HG03354 (cell line): ENCODE measurements around the gene MMP14.
"Not testable (repeated sequence)": the region's sequence is repeated elsewhere in the genome, so short reads cannot be mapped to it uniquely, and the experiment has no call there.

Source experiments
- ATAC-seq: cut with Tn5 transposase; IDR thresholded peaks from one replicate; pipeline ENCODE4 v1.9.1; 2021; ENCODE audit warnings: mild to moderate bottlenecking; ENCODE audit not compliant: unreplicated experiment, poor library complexity, severe bottlenecking

Gene MMP14

DNA sequence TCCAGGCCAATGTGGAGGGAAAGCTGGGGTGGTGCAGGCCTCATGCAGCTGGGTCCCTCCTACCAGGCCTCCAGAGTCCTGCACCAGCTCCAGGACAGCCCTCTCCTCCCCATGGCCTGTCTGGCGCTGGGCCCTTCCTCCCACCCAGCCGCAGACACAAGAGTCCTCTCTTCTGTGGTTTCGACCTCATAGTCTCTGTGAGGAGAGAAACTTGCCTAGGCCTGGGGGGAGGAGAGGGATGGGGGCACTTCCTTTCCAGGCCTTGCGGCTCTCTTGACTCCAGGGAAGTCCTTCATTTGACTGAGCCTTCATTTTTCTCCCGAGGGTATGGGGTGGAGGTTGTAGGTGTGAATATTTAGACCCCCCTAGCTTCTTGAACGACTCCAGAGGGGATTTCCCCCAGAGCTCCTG is 2.3 kb downstream of the MMP14 start:
- ATAC-seq: no peak

GRCh38 chr14:22839159-22839779 is 2.9 kb downstream of the MMP14 start:
- ATAC-seq: no peak

DNA sequence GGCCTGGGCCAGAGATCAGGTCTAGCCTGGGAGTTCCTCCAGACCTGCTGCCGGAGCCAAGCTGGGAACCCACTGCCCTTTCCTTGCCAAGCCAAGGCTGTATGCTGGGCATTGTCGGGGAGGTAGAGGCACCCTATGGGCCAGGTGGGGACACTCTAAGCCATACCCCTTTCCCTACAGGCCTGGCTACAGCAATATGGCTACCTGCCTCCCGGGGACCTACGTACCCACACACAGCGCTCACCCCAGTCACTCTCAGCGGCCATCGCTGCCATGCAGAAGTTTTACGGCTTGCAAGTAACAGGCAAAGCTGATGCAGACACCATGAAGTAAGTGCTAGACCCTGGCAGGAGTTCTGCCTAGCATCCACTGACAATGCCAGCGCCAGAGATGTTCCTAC is 4.9 kb downstream of the MMP14 start:
- ATAC-seq: no peak

- ATAC-seq: no peak
These were observed 5.4 kb downstream of the MMP14 start for GRCh38 chr14:22841769-22842168.

- ATAC-seq: no peak
These were observed 6.1 kb downstream of the MMP14 start for GRCh38 chr14:22842211-22843122.

- no peak for ATAC-seq
These were observed 6.9 kb downstream of the MMP14 start for GRCh38 chr14:22843123-22843925.

DNA sequence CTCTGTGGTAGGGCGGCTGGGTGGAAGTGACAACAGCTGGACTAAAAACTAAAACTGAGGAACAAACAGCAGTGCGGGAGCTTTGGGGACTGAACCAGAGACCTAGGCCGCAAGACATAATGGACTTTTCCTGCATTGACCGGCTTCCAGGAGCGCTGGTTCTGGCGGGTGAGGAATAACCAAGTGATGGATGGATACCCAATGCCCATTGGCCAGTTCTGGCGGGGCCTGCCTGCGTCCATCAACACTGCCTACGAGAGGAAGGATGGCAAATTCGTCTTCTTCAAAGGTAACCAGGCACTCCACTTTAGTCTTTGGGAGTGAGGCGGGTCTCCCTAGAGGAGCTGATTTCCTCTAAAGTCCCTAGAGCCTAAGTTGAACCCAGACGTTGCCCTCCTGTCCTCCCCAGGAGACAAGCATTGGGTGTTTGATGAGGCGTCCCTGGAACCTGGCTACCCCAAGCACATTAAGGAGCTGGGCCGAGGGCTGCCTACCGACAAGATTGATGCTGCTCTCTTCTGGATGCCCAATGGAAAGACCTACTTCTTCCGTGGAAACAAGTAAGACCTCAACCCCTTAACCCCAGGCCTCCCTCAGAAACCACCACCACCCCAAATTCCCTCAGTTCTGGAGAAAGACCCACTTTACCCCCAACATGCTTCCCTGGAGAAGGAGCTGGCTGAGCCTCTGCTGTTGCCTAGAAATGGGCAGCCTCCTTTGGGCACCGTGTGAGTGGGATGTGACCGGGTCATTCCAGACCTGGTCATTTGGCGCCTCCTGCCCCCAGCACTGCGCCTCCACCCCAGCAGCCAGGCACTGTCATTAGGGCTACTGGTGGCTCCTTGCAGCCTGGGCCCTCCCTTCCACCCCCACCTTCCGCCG is 8.1 kb downstream of the MMP14 start:
- ATAC-seq: no peak

DNA sequence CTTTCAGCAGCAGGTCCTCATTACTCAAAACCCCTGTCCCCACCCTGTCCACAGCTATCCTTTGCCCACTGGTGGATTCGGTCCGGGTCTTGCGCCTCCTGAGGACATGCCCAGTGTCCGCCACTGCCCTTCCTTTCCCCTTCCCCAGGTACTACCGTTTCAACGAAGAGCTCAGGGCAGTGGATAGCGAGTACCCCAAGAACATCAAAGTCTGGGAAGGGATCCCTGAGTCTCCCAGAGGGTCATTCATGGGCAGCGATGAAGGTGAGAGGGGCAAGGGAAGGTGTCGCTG is 8.7 kb downstream of the MMP14 start:
- ATAC-seq: no peak

DNA sequence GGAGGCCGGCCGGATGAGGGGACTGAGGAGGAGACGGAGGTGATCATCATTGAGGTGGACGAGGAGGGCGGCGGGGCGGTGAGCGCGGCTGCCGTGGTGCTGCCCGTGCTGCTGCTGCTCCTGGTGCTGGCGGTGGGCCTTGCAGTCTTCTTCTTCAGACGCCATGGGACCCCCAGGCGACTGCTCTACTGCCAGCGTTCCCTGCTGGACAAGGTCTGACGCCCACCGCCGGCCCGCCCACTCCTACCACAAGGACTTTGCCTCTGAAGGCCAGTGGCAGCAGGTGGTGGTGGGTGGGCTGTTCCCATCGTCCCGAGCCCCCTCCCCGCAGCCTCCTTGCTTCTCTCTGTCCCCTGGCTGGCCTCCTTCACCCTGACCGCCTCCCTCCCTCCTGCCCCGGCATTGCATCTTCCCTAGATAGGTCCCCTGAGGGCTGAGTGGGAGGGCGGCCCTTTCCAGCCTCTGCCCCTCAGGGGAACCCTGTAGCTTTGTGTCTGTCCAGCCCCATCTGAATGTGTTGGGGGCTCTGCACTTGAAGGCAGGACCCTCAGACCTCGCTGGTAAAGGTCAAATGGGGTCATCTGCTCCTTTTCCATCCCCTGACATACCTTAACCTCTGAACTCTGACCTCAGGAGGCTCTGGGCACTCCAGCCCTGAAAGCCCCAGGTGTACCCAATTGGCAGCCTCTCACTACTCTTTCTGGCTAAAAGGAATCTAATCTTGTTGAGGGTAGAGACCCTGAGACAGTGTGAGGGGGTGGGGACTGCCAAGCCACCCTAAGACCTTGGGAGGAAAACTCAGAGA is 9.6 kb downstream of the MMP14 start:
- no peak for ATAC-seq

- no peak for ATAC-seq
These were observed 10.5 kb downstream of the MMP14 start for GRCh38 chr14:22846811-22847307.

DNA sequence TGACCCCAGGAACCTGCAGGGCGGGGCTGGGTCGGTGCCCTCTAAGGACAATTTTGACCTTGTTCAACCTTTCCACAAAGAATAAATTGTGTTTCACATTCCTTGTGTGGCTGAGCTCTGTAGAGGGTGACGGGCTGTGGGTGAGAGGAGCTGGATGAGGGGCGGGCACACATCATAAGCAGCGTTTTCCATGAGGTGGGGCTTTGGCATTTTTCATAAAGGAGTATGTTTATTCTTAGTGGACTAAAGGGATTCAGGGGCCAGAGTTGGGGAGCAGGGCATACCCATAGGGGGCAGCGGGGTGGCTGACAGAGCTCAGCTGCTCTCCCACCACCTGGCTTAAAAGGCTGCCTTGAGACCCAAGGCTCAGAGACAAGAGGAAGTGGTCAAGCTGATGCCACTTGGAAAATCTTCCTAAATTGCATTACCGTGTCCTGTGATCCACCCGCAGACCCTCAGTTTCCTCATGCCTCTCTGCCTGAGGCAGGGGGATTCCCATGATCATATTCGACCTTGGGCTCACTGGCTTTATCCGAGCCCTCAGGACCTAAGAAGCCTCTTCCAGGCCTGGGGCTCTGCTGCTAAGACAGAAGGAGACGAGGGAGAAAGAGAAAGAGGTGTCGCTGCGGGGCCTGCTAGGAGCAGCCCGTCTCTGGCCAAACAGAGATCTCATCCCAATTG is 11.4 kb downstream of the MMP14 start:
- no peak for ATAC-seq

DNA sequence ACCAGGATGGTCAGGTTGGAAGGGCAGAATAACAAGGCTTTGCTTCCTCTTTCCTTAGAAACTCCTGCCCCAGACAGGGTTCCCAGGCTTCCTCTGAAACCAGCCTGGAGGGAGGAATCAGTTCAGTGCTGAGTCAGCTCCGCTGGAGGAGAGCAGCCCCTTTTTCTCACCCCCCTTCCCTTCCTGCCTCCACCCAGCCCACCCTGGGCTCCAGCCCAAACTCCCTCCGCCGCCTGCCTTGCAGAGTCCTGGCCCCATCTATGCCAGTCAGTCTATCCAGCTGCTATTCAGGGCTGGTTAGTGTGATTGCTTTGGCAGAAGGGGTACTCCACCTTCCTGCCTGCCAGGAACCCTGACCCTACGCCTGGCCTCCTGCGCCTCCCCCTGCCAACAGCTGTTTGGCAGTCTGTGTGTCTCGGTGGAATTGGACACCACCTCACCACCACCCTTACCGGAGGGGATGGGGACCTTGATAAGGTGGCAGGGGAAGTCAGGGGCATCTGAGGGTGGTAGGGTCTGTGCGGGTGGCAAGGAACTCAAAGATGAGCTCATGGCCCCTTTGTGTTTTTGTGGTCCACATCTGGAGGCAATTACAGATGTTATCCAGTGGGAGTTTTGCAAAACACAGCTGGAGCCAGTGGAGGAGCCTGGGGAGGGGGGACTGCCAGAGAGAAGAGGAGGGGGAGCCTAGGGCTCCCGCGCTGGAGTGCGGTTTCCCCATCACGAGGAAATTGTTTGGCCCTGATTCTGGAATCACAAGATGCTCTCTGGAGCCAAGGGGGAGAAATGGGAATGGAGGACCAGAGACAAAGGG is 12.2 kb downstream of the MMP14 start:
- ATAC-seq: no peak

- no peak for ATAC-seq
These were observed 12.9 kb downstream of the MMP14 start for GRCh38 chr14:22849212-22849819.

DNA sequence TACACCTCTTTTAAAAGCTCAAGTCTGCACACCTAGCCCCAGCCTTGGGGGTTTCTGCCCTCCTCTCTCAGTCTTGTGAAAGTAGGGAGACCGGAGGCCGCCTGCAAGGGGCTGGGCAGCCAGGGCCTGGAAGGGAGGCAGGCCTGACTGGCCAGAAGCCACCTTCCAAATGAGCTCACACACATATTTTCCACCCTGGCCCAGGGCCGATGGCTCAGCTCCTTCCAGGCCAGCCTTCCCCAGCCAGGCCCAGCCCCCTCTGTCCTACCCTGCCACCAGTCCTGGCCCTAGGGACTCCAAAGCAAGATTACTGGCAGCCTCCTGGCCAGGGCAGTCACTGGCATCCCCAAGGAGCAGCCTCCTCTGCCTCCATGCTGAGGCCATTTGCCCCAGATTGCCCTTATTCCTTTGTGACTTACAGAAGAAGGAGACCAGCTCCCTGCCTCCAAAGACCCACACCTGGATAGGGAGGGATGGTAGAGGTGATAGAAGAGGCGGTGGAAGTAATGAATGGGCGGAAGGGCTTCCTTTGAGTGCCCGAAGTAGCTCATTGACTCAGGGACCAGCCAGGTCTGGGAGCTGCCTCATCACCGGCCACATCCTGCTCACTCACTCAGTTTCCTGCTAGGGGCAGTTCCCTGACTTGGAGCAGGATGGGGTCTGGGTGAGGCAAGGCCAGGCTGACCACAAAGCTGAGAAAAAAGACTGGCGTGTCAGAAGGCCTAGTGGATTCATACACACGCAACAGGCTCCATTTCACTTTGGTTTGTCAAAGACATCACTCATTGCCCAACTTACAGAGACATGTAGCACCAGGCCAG is 14.8 kb downstream of the MMP14 start:
- no peak for ATAC-seq

GRCh38 chr14:22852178-22852577 is 15.8 kb downstream of the MMP14 start:
- not testable (repeated sequence) for ATAC-seq

DNA sequence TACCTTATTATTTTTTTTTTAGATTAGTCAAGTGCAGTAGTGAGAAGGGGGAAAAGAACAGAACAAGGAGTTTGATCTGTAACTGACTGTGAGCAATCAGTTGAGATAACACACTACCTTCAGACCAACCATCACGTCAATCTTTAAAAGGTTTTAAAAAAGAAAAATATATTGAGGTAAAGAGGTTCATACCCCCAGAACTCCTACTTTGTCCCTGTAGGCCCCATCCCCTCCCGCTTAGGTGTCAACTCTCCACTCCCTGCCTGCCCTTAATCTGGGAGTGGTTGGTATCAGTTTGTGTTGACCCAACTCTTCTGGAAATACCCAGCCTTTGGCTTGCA is 16.2 kb downstream of the MMP14 start:
- ATAC-seq: no peak
